IPS DF 6.9 (cell line): ENCODE data around the gene ADCY3.
A peak's percentile ranks its signal among the peaks of the same experiment; 100 is the strongest.

Experiments used
- DNase-seq: peaks from one replicate; pipeline ENCODE4 v3.0.0-alpha.2; 2013; ENCODE audit warnings: low read depth, low spot score
- H3K27ac ChIP-seq: one replicate; pipeline ENCODE4 v1.5.1; 2013; ENCODE audit warnings: low read length, control low read depth
- H3K27me3 ChIP-seq: 2 replicates; pipeline ENCODE4 v1.6.1; 2013; ENCODE audit warnings: mild to moderate bottlenecking, low read length; ENCODE audit not compliant: control insufficient read depth, insufficient read depth
- H3K36me3 ChIP-seq: 2 replicates; pipeline ENCODE4 v1.6.1; 2013; ENCODE audit warnings: low read length; ENCODE audit not compliant: control insufficient read depth, insufficient read depth
- H3K4me1 ChIP-seq: 2 replicates; pipeline ENCODE4 v1.6.1; 2013; ENCODE audit warnings: low read length; ENCODE audit not compliant: control insufficient read depth, insufficient read depth
- H3K4me3 ChIP-seq: 2 replicates; pipeline ENCODE4 v1.5.1; 2013; ENCODE audit warnings: mild to moderate bottlenecking, low read length
- H3K9me3 ChIP-seq: 2 replicates; pipeline ENCODE4 v1.6.1; 2013; ENCODE audit warnings: low read length, inconsistent platforms; ENCODE audit not compliant: control insufficient read depth, insufficient read depth
- WGBS: extraction: QIAGEN DNeasy Blood & Tissue Kit; methylation state at CpG from one replicate; pipeline ENCODE4 v1.1.7; 2013; ENCODE audit warnings: mixed read lengths, missing lambda C conversion rate; ENCODE audit not compliant: insufficient read length, insufficient coverage; 5-methylcytosine and 5-hydroxymethylcytosine counted together

The ADCY3 gene

DNA sequence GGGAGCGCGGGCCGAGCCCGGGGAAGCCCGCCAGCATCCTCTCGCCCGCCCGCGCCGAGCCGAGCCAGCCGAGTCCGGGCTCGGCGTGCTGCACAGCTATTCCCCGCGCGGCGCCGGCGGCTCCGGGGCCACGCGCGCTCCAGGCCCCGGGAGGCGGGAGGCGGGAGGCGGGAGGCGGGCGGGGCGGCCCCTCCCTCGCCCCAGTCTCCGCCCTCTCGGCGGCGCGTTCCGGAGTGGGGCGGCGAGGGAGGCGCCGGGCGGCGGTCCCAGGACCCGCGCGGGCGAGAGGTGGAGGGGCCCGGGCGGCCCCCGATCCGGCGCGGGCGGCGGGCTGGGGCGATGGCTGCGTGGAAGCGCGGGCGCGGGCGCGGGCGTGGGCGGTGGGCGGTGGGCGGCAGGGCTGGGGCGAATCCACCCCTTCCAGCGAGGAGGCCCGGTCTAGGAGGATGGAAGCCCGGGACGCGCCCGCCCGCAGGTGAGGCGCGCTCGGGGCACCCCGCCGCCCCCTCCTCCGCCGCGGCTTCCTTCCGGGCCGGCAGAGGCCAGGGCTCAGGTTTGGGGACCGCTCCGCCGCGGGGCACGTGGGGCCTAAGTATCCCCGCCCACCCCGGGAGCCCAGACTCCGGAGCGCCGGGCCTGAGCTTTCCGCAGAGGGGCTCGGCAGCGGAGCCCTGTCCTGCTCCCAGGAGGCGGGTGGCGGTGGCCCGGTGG, at the start of gene ADCY3:
Gene ADCY3, minus strand, starts transcription at position 140 of the 711 bp plus-strand sequence. CDS start 1,250 bp downstream, outside the sequence.
- no peaks in the 10 kb centered on the region; the same call in 1 of the 2 replicates for H3K4me1 ChIP-seq
- WGBS, result no CpG with 5 or more reads among the region's 103 CpGs
- DNase-seq, result no peak

GRCh38 chr2:24969784-24970183, 49.7 kb upstream of the ADCY3 start:
- no peaks in the 10 kb centered on the region for H3K4me1 ChIP-seq
- H3K27me3 ChIP-seq, result no peaks in the 10 kb centered on the region
- no peaks in the 10 kb centered on the region for H3K36me3 ChIP-seq
- H3K4me3 ChIP-seq, result no peak overlapping the region
- no peaks in the 10 kb centered on the region for H3K9me3 ChIP-seq
- H3K27ac ChIP-seq, result no peak overlapping the region
- WGBS, result no CpG with 5 or more reads among the region's 1 CpG
- no peak for DNase-seq

More for the DNA sequence above, at the start of gene ADCY3:
- no peaks in the 10 kb centered on the region; the same call in 1 of the 2 replicates for H3K27me3 ChIP-seq
- H3K27ac ChIP-seq, result no peak within 1 kb of the TSS
- no peaks in the 10 kb centered on the region for H3K9me3 ChIP-seq
- peak within 1 kb of the TSS; percentile 69 for H3K4me3 ChIP-seq
- 0 out of 2 replicates have a peak, but pooled peaks cover 3% of the 10 kb centered on the region for H3K36me3 ChIP-seq

- H3K27ac ChIP-seq, result no peak overlapping the region
- no peak for DNase-seq
- no peaks in the 10 kb centered on the region for H3K27me3 ChIP-seq
- no peak overlapping the region for H3K4me3 ChIP-seq
- no peaks in the 10 kb centered on the region for H3K9me3 ChIP-seq
- H3K36me3 ChIP-seq, result no peaks in the 10 kb centered on the region; the same call in 1 of the 2 replicates
- no peaks in the 10 kb centered on the region for H3K4me1 ChIP-seq
- no CpG with 5 or more reads among the region's 1 CpG for WGBS
These were observed 41.9 kb upstream of the ADCY3 start for GRCh38 chr2:24961903-24962302.

DNA sequence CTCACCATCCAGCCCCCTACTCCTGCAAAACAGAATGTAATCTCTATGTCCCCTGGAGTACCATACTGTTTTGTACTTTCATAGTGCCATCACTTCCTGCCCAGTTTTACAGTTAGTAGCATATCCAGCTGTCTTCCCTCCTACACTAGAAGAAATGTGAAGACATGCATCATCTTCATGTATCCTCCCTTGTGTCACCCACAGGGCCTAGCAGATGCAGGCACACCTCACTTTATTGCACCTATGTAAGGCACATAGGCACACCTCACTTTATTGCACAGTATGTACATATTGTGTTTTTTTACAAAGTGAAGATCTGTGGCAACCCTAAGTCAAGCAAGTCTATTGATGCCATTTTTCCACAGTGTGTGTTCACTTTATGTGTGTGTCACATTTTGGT, 39.7 kb upstream of the ADCY3 start:
- Histone ChIP-seq H3K36me3 (no peaks in the 10 kb centered on the region; the same call in 1 of the 2 replicates), H3K4me3 (no peak overlapping the region), H3K27ac (no peak overlapping the region), H3K9me3 (no peaks in the 10 kb centered on the region), H3K27me3 (no peaks in the 10 kb centered on the region), H3K4me1 (no peaks in the 10 kb centered on the region)
- no peak for DNase-seq

DNA sequence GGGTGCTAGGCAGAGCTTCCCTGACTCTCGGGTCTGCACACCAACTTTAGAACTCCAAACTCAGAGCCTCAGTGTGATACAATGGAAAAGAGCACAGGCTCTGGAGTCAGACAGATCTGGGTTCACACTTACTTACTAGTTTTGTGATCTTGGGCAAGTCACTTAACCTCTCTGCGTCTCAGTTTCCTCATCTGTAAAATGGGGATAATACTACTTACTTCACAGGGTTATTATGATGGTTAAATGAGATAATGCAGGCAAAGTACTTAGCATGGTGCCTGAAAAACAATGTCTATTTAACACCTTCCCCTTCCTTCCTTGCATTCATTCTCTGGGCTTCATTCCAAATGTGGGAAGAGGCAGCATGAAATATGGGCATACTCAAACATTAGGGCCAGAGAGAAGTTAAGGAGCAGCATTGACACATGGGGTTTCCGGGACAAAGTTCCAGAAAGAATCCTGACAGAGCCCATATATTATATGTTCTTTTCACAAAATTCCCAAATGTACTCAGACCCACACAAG, 38.4 kb upstream of the ADCY3 start:
- no peaks in the 10 kb centered on the region for H3K9me3 ChIP-seq
- no peak overlapping the region for H3K4me3 ChIP-seq
- H3K4me1 ChIP-seq, result no peaks in the 10 kb centered on the region
- WGBS, result no CpG with 5 or more reads among the region's 3 CpGs
- H3K36me3 ChIP-seq, result no peaks in the 10 kb centered on the region; the same call in 1 of the 2 replicates
- DNase-seq, result no peak
- no peaks in the 10 kb centered on the region for H3K27me3 ChIP-seq
- H3K27ac ChIP-seq, result no peak overlapping the region

- no peak for DNase-seq
- Histone ChIP-seq H3K9me3 (no peaks in the 10 kb centered on the region), H3K4me1 (no peaks in the 10 kb centered on the region), H3K4me3 (no peak overlapping the region), H3K27me3 (no peaks in the 10 kb centered on the region), H3K36me3 (no peaks in the 10 kb centered on the region; the same call in 1 of the 2 replicates), H3K27ac (no peak overlapping the region)
- no CpG with 5 or more reads among the region's 2 CpGs for WGBS
These were observed 37.9 kb upstream of the ADCY3 start for GRCh38 chr2:24957976-24958375.

GRCh38 chr2:24957221-24957620, 37.2 kb upstream of the ADCY3 start:
- H3K4me1 ChIP-seq, result no peaks in the 10 kb centered on the region
- no peak overlapping the region for H3K27ac ChIP-seq
- H3K27me3 ChIP-seq, result no peaks in the 10 kb centered on the region
- H3K9me3 ChIP-seq, result no peaks in the 10 kb centered on the region
- H3K4me3 ChIP-seq, result no peak overlapping the region
- no peak for DNase-seq
- no CpG with 5 or more reads among the region's 1 CpG for WGBS
- no peaks in the 10 kb centered on the region; the same call in 1 of the 2 replicates for H3K36me3 ChIP-seq

DNA sequence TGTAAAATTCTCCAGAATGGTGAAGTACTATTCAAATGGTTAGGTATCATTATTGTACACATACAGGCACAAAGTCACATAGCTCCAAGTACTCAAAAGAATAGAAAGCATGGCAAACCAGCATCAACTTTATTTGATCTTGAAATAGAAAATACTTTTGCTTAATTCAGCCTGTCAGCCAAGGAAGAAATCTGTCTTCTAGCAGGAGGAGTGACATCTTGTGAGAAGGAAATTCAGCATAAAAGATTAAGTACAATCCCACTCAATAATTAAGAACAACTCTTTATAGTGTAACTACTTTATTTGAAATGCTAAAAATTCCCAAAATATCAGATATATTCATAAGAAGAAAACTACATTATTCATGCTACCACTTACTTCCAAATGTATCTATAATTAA, 35.9 kb upstream of the ADCY3 start:
- no peaks in the 10 kb centered on the region; the same call in 1 of the 2 replicates for H3K36me3 ChIP-seq

DNA sequence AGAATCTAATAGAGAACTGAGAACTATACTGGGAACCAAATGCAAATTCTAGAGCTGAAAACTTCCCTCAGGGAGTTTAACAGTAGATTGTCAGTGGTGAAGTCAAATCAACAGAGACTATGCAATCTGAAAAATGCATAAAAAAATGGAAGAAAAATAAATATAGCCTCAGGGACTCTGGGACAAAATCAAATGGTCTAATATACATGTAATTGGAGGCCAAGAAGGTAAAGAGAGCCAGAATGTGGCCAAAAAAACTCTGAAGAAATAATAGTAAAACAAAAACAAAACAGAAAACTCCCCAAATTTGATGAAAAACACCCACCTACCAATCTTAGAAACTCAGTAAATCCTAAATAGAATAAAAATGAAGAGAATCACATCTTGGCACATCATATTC, 35.2 kb upstream of the ADCY3 start:
- H3K27me3 ChIP-seq, result no peaks in the 10 kb centered on the region
- no peaks in the 10 kb centered on the region for H3K9me3 ChIP-seq
- H3K4me3 ChIP-seq, result no peak overlapping the region
- H3K36me3 ChIP-seq, result no peaks in the 10 kb centered on the region; the same call in 1 of the 2 replicates
- H3K27ac ChIP-seq, result no peak overlapping the region
- DNase-seq, result no peak
- no peaks in the 10 kb centered on the region for H3K4me1 ChIP-seq

More for the DNA sequence above, 35.9 kb upstream of the ADCY3 start:
- Histone ChIP-seq H3K27me3 (no peaks in the 10 kb centered on the region), H3K4me1 (no peaks in the 10 kb centered on the region), H3K9me3 (no peaks in the 10 kb centered on the region), H3K27ac (no peak overlapping the region), H3K4me3 (no peak overlapping the region)
- no peak for DNase-seq

DNA sequence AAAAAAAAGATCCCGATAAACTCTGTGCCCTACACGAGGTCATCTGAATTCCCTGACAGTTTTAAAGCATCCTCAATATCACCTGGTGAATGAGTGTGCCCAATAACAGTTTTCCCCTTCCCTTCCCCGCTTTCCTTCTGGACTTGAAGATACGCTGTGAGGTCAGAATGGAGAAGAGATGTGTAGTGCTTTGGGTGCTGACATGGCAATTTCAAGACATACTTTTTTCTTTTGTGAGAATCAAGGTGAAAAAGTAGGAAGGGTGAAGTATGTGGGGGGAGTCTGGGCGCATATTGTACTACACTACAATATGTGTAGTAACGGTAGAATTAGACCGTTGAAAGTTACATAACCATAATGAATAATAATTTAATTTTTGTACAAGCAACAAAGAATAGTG, 30.1 kb upstream of the ADCY3 start:
- H3K36me3 ChIP-seq, result peaks cover 2% of the 10 kb centered on the region; the same call in 1 of the 2 replicates
- no peak overlapping the region for H3K4me3 ChIP-seq
- no peak overlapping the region for H3K27ac ChIP-seq
- no peaks in the 10 kb centered on the region for H3K27me3 ChIP-seq
- no peaks in the 10 kb centered on the region for H3K9me3 ChIP-seq
- no peaks in the 10 kb centered on the region for H3K4me1 ChIP-seq
- DNase-seq, result no peak
- WGBS, result no CpG with 5 or more reads among the region's 7 CpGs

DNA sequence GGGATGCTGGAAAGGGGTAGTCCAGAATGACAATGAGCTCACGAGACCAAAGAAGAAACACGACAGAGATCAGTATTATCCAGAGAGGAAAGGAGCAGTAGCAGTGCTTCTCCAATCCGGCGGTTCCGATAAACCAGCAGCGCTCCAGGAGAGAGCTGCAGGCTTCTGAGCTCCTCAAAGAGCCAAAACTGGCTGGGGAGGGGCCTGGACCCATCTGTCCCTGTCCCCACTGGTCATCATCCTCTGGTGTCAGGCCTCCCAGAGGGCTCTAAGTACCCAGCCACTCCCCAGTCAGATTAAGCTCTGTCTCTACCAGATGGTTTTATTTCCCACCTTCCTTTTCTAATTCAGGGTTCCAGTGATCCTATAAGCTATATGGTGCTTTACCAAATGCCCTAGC, 28.5 kb upstream of the ADCY3 start:
- DNase-seq, result no peak
- Histone ChIP-seq H3K9me3 (no peaks in the 10 kb centered on the region), H3K27ac (no peak overlapping the region), H3K27me3 (no peaks in the 10 kb centered on the region), H3K4me1 (no peaks in the 10 kb centered on the region), H3K4me3 (no peak overlapping the region), H3K36me3 (peaks cover 2% of the 10 kb centered on the region; the same call in 1 of the 2 replicates)
- no CpG with 5 or more reads among the region's 6 CpGs for WGBS
